ENCODE measurements around the gene GPR162. TPM values are rescaled to one million over a fixed set of nuclear protein-coding genes. Genes with fewer than 3 reads are reported as not detected.

GPR162 gene
- total and polyA plus RNA-seq, 12 donors, result 1.1 to 42.6 (median 5.1) TPM

- Histone ChIP-seq H3K4me1 (replicated peaks in 1 of 2) (no peaks in the 10 kb centered on the region), H3K4me3 (no peak overlapping the region), H3K9me3 (replicated peaks in 1 of 3) (no peaks in the 10 kb centered on the region), H3K36me3 (replicated peaks in 1 of 2) (no peaks in the 10 kb centered on the region), H3K27ac (no peak overlapping the region), H3K27me3 (peaks cover 3% of the 10 kb centered on the region)
- TF ChIP-seq POLR2A (IDR thresholded peaks at IDR 0.05) (no peak), CTCF (IDR thresholded peaks at IDR 0.05) (no peak)
- WGBS, 4 donors, result 65 to 87% (median 67%) methylated on average over 3 to 5 of the region's 5 CpGs
- no peak for DNase-seq
- intact Hi-C loops (cut with DNase I), result loop anchor here in 1 of 2 donors (5.0 kb wide), 1 partner anchor 37 kb away; no protein-coding TSS in a partner anchor
These were observed 37.3 kb upstream of the GPR162 start for GRCh38 chr12:6784296-6784695.

GRCh38 chr12:6784761-6785160 is 36.9 kb upstream of the GPR162 start:
- Histone ChIP-seq H3K4me3 (no peak overlapping the region), H3K27ac (no peak overlapping the region), H3K9me3 (replicated peaks in 1 of 3) (no peaks in the 10 kb centered on the region), H3K36me3 (replicated peaks in 1 of 2) (no peaks in the 10 kb centered on the region), H3K27me3 (peaks cover 3% of the 10 kb centered on the region), H3K4me1 (replicated peaks in 1 of 2) (no peaks in the 10 kb centered on the region)
- TF ChIP-seq CTCF (IDR thresholded peaks at IDR 0.05), result no peak
- intact Hi-C loops (cut with DNase I), result loop anchor here in 1 of 2 donors (5.0 kb wide), 1 partner anchor 37 kb away; no protein-coding TSS in a partner anchor
- no peak for DNase-seq
- 53 to 75% (median 68%) methylated on average over 5 of the region's 5 CpGs for whole genome bisulfite sequencing, 4 donors

- Histone ChIP-seq H3K9me3 (replicated peaks in 1 of 3) (no peaks in the 10 kb centered on the region), H3K36me3 (replicated peaks in 1 of 2) (no peaks in the 10 kb centered on the region), H3K27me3 (peaks cover 3% of the 10 kb centered on the region), H3K4me1 (replicated peaks in 1 of 2) (no peaks in the 10 kb centered on the region), H3K27ac (no peak overlapping the region), H3K4me3 (no peak overlapping the region)
- intact Hi-C loops (cut with DNase I), result no loop called here
- TF ChIP-seq POLR2A (IDR thresholded peaks at IDR 0.05) (no peak), CTCF (IDR thresholded peaks at IDR 0.05) (no peak)
- no peak for DNase-seq
- WGBS, 4 donors, result 68 to 73% (median 69%) methylated on average over 9 of the region's 9 CpGs
These were observed 35.1 kb upstream of the GPR162 start for GRCh38 chr12:6786416-6787094.

- Histone ChIP-seq H3K9me3 (replicated peaks in 1 of 3) (no peaks in the 10 kb centered on the region), H3K4me1 (replicated peaks in 1 of 2) (no peaks in the 10 kb centered on the region), H3K27me3 (peaks cover 3% of the 10 kb centered on the region), H3K36me3 (replicated peaks in 1 of 2) (no peaks in the 10 kb centered on the region), H3K27ac (no peak overlapping the region), H3K4me3 (no peak overlapping the region)
- DNase-seq, result no peak
- WGBS, 4 donors, result 87 to 95% (median 90%) methylated on average over 5 of the region's 5 CpGs
- TF ChIP-seq CTCF (IDR thresholded peaks at IDR 0.05), result no peak
- intact Hi-C loops (cut with DNase I), result no loop called here
These were observed 34.3 kb upstream of the GPR162 start for GRCh38 chr12:6787309-6787708.
